Gastrocnemius medialis (tissue), 4 donors: ENCODE measurements around the gene IL27RA.

Experiments used
- POLR2A ChIP-seq, 2 donors: fragments of 450-650 bp; IDR thresholded peaks; one replicate each; pipeline ENCODE4 v1.6.1; 2017; ENCODE audit warnings: antibody characterized with exemption in 2 of 2, mild to moderate bottlenecking in 2 of 2, moderate library complexity in 2 of 2
- TF ChIP-seq, protein P1 (sequence below), 5 experiments: fragments of 450-650 bp in 3 of 5; fragments of 200-600 bp in 2 of 5; sonication (generic) in 2 of 5; IDR thresholded peaks in 4 of 5; conservative IDR thresholded peaks in 1 of 5; 1 replicate in 4 of 5; 2 replicates in 1 of 5; pipeline ENCODE4 v1.5.1; 2016 to 2019; ENCODE audit warnings: antibody characterized with exemption in 5 of 5, mild to moderate bottlenecking in 3 of 5, moderate library complexity in 3 of 5

DNA sequence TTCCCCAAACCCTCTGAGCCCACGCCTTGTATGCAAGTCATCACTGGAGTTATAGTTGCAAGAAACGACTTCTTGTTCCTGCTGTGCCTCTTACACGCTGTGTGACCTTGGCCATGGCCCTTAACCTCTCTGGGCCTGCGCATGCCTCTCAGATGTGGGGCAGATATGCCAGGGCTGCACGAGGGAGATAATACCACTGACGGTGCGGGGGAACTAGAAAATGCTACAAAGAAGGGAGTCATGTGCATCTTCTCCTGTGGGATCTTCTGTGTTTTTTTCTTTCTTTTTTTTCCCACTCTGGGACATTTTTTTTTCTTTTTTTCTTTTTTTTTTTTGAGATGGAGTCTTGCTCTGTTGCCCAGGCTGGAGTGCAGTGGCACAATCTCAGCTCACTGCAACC lies 63.3 kb downstream of the IL27RA start:
- TF ChIP-seq, protein P1, sequence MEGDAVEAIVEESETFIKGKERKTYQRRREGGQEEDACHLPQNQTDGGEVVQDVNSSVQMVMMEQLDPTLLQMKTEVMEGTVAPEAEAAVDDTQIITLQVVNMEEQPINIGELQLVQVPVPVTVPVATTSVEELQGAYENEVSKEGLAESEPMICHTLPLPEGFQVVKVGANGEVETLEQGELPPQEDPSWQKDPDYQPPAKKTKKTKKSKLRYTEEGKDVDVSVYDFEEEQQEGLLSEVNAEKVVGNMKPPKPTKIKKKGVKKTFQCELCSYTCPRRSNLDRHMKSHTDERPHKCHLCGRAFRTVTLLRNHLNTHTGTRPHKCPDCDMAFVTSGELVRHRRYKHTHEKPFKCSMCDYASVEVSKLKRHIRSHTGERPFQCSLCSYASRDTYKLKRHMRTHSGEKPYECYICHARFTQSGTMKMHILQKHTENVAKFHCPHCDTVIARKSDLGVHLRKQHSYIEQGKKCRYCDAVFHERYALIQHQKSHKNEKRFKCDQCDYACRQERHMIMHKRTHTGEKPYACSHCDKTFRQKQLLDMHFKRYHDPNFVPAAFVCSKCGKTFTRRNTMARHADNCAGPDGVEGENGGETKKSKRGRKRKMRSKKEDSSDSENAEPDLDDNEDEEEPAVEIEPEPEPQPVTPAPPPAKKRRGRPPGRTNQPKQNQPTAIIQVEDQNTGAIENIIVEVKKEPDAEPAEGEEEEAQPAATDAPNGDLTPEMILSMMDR (IDR thresholded peaks at IDR 0.05 in 4 of 5, conservative IDR thresholded peaks at IDR 0.05 in 1 of 5) = no peak
- no peak for TF ChIP-seq POLR2A (IDR thresholded peaks at IDR 0.05)
